HepG2 (cell line): Measurements from ENCODE around the gene MEIS3. TPM values are rescaled to one million over a fixed set of nuclear protein-coding genes. Genes with fewer than 3 reads are reported as not detected.
A peak's percentile ranks its signal among the peaks of the same experiment; 100 is the strongest.

ENCODE experiments used
- CEBPZ ChIP-seq: IDR thresholded peaks from 2 replicates; pipeline ENCODE4 v1.6.1; 2012; ENCODE audit warnings: low read length, improper control_type of control experiment
- HNRNPL ChIP-seq: fragments of 200-400 bp; formaldehyde crosslinking; IDR thresholded peaks from 2 replicates; pipeline ENCODE4 v1.6.1; 2017; ENCODE audit warnings: mild to moderate bottlenecking, low read depth, low read length
- HOXA3 ChIP-seq: sonication (generic); formaldehyde crosslinking; IDR thresholded peaks from 2 replicates; pipeline ENCODE4 v1.5.0; 2020; ENCODE audit warnings: missing genetic modification reagents
- RAD21 ChIP-seq: fragments of 450-650 bp; formaldehyde crosslinking; IDR thresholded peaks from 2 replicates; pipeline ENCODE4 v1.5.0; 2020; ENCODE audit warnings: mild to moderate bottlenecking
- SALL1 ChIP-seq: sonication (generic); formaldehyde crosslinking; IDR thresholded peaks from 2 replicates; pipeline ENCODE4 v1.8.0; 2022; ENCODE audit warnings: mild to moderate bottlenecking, missing genetic modification reagents
- ZNF672 ChIP-seq: sonication (generic); formaldehyde crosslinking; IDR thresholded peaks from 2 replicates; pipeline ENCODE4 v1.8.1; 2022; ENCODE audit warnings: missing genetic modification reagents
- ZNF687 ChIP-seq: sonication (generic); formaldehyde crosslinking; IDR thresholded peaks from 2 replicates; pipeline ENCODE4 v1.5.1; 2020; ENCODE audit warnings: mild to moderate bottlenecking, missing genetic modification reagents, moderate library complexity
- ZSCAN9 ChIP-seq: IDR thresholded peaks from 2 replicates; pipeline ENCODE4 v1.6.1; 2016; ENCODE audit warnings: borderline replicate concordance
- polyA plus RNA-seq, 8 experiments: library from polyadenylated mRNA; depleted of rRNA in 3 of 8; stranded (reverse) in 7 of 8; unstranded in 1 of 8; fragments of >200 nt; fragmentation: Illumina TruSeq in 4 of 8; extraction: Trizol in 4 of 8; gene quantifications; 2 replicates each; pipeline versions ENCODE4 v1.2.1 to v1.2.3, GENCODE V29; 2011 to 2016; ENCODE audit warnings: low read depth in 4 of 8, missing spikeins in 1 of 8, mixed read lengths in 1 of 8; ENCODE audit not compliant: insufficient read depth in 1 of 8
- total RNA-seq, 5 experiments: library from RNA; depleted of rRNA; stranded (reverse); fragments of >200 nt; fragmentation: Illumina TruSeq; extraction: Trizol; gene quantifications; 2 replicates each; pipeline ENCODE4 v1.2.3, GENCODE V29; 2016; ENCODE audit warnings: low read depth in 1 of 5

MEIS3 gene
- total and polyA plus RNA-seq, 2 of the 13 experiments (the other 11 are each of a cell fraction or from before 2014, with no cell fraction given) = 0.09 to 0.70 TPM

- TF ChIP-seq ZNF687 (CRISPR knock-in tag) = peak; percentile 49
- TF ChIP-seq RAD21 (CRISPR knock-in tag) = peak; percentile 72
- TF ChIP-seq HNRNPL = no peak
- peak; percentile 23; the same call in 1 of the 2 replicates for TF ChIP-seq SALL1 (CRISPR knock-in tag)
- 0 out of 2 replicates have a peak, but pooled peaks have one; percentile 26 for TF ChIP-seq HOXA3 (CRISPR knock-in tag)
- TF ChIP-seq ZNF672 = no peak
- no peak for TF ChIP-seq ZSCAN9 (CRISPR knock-in tag)
- TF ChIP-seq CEBPZ = no peak
These were observed 4.9 kb downstream of the MEIS3 start (continued) for GRCh38 chr19:47414469-47414868.
